Right lobe of liver (tissue), 4 donors: ENCODE results near the gene KISS1R.

ENCODE experiments used
- POLR2A ChIP-seq: fragments of 450-650 bp; IDR thresholded peaks from one replicate; pipeline ENCODE4 v1.6.1; 2017; ENCODE audit warnings: antibody characterized with exemption, mild to moderate bottlenecking
- TF ChIP-seq, protein P1 (sequence below), 4 donors: fragments of 200-600 bp in 3 of 4; fragments of 450-650 bp in 1 of 4; IDR thresholded peaks; one replicate each; pipeline versions ENCODE4 v1.5.1 to v1.8.0; 2016 to 2022; ENCODE audit warnings: antibody characterized with exemption in 4 of 4, mild to moderate bottlenecking in 2 of 4
- donor health status: DM: no; HTN: no; CAD: no.
- donor health status: DM: no; HTN: no; CAD: no.
- donor health status: DM: no; HTN: yes; CAD: no.

DNA sequence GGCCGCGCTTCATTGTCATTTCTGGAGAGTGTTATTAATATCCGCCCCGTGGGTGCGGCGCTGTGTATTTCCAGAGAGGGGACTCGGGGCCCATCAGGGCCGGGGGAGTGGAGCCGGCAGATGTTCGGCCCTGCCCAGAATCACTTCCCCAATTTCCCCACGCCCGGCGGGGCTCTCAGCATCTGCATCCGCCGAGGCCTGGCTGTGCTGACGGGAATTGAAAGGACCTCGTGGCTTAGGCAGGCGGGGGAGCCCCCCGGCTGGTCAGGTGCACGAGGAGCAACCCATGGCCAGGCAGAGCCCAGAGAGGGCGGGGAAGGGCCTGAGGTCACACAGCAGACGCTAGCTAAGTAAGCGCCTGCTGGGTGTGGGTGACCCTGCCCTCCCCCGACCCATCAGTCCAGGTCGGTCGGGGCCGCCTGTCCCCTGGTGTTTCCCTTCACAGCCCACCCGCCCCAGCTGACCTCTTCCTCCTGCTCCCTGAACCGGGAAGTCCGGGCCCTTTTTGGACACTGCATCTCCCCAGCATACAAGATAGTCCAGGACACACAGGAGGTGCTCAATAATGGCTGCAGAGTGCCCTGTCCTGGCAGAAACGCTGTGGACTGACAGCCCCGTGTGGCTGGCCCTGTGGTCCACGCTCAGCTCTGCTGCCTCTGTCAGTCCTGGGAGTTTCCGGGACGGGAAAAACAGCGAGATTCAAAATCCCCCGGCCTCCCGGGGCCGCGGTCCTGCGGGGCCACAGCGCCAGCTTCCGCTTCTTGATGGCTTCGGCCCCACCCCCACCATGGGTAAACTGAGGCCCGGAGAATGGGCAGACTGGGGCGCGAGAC is 30.8 kb downstream of the KISS1R start:
- TF ChIP-seq, protein P1, sequence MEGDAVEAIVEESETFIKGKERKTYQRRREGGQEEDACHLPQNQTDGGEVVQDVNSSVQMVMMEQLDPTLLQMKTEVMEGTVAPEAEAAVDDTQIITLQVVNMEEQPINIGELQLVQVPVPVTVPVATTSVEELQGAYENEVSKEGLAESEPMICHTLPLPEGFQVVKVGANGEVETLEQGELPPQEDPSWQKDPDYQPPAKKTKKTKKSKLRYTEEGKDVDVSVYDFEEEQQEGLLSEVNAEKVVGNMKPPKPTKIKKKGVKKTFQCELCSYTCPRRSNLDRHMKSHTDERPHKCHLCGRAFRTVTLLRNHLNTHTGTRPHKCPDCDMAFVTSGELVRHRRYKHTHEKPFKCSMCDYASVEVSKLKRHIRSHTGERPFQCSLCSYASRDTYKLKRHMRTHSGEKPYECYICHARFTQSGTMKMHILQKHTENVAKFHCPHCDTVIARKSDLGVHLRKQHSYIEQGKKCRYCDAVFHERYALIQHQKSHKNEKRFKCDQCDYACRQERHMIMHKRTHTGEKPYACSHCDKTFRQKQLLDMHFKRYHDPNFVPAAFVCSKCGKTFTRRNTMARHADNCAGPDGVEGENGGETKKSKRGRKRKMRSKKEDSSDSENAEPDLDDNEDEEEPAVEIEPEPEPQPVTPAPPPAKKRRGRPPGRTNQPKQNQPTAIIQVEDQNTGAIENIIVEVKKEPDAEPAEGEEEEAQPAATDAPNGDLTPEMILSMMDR (IDR thresholded peaks at IDR 0.05): no peak
- TF ChIP-seq POLR2A: no peak
